Measurements from ENCODE around the gene ZMYND8.

DNA sequence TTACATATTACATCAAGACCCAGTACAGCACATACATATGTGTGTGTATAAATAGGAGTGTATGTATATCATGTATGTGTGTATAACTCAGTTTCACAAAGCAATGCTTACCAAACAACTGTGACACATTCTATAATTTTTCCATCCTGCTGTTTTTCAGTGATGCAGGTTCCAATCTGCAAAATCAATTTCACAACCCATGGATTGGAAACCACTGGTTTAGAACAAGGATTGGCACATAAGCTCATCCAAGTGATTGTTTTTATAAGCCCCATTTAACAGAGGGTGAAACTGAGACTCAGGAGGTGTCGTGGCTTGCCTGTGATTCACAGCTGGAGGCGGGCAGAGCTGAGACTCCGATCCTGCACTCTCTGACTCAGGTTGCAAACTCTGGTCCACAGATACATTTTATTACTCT, 158.2 kb downstream of the ZMYND8 start:
- TF ChIP-seq EZH2phosphoT487 (IDR thresholded peaks at IDR 0.05; ENCODE audit: low read length) (no peak), EZH2 (optimal IDR thresholded peaks at IDR 0.05; ENCODE audit: low read depth, low read length) (no peak)
- TF ChIP-seq, protein P1, sequence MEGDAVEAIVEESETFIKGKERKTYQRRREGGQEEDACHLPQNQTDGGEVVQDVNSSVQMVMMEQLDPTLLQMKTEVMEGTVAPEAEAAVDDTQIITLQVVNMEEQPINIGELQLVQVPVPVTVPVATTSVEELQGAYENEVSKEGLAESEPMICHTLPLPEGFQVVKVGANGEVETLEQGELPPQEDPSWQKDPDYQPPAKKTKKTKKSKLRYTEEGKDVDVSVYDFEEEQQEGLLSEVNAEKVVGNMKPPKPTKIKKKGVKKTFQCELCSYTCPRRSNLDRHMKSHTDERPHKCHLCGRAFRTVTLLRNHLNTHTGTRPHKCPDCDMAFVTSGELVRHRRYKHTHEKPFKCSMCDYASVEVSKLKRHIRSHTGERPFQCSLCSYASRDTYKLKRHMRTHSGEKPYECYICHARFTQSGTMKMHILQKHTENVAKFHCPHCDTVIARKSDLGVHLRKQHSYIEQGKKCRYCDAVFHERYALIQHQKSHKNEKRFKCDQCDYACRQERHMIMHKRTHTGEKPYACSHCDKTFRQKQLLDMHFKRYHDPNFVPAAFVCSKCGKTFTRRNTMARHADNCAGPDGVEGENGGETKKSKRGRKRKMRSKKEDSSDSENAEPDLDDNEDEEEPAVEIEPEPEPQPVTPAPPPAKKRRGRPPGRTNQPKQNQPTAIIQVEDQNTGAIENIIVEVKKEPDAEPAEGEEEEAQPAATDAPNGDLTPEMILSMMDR (IDR thresholded peaks at IDR 0.05; ENCODE audit: low read length) = no peak
